Measurements from ENCODE around the gene BEST2.

Gene BEST2

DNA sequence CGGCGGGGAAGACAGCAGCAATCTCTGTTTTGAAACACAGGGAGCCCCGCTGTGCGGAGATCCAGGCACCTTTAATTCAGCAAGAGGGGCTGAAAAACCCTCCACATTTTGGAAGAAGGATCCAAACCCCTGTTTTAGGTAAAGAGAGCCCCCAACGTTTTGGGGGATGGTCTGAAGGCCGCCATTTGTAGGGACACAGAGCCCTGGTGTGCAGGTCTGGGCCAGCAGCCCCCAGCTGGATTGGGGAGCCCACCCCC is 27.2 kb downstream of the BEST2 start:
- peak overlapping the region; percentile 48 for H3K4me3 ChIP-seq (ENCODE audit: insufficient read depth, low read depth, low read length)
- H3K27ac ChIP-seq (ENCODE audit: insufficient read depth, low read depth, low read length, poor library complexity, severe bottlenecking): no peak overlapping the region
- peaks cover 26% of the 10 kb centered on the region for H3K4me1 ChIP-seq (ENCODE audit: control insufficient read depth, insufficient read depth, low read length)
- WGBS, 2 experiments: 21 to 28% methylated on average over 6 of the region's 6 CpGs
- H3K36me3 ChIP-seq (ENCODE audit: control insufficient read depth, insufficient read depth, low read length): no peaks in the 10 kb centered on the region
- H3K27me3 ChIP-seq (ENCODE audit: control insufficient read depth, insufficient read depth, low read length, poor library complexity, severe bottlenecking): peaks cover 11% of the 10 kb centered on the region
- no peaks in the 10 kb centered on the region for H3K9me3 ChIP-seq (ENCODE audit: control insufficient read depth, low read length)

- no peaks in the 10 kb centered on the region for H3K9me3 ChIP-seq (ENCODE audit: control insufficient read depth, low read length)
- no peak overlapping the region for H3K4me3 ChIP-seq (ENCODE audit: insufficient read depth, low read depth, low read length)
- peaks cover 11% of the 10 kb centered on the region for H3K27me3 ChIP-seq (ENCODE audit: control insufficient read depth, insufficient read depth, low read length, poor library complexity, severe bottlenecking)
- peaks cover 28% of the 10 kb centered on the region for H3K4me1 ChIP-seq (ENCODE audit: control insufficient read depth, insufficient read depth, low read length)
- no peak overlapping the region for H3K27ac ChIP-seq (ENCODE audit: insufficient read depth, low read depth, low read length, poor library complexity, severe bottlenecking)
- WGBS, 2 experiments: 75% methylated on average over 15 of the region's 15 CpGs
- H3K36me3 ChIP-seq (ENCODE audit: control insufficient read depth, insufficient read depth, low read length): no peaks in the 10 kb centered on the region
Measured at GRCh38 chr19:12779162-12779993, 27.8 kb downstream of the BEST2 start.

DNA sequence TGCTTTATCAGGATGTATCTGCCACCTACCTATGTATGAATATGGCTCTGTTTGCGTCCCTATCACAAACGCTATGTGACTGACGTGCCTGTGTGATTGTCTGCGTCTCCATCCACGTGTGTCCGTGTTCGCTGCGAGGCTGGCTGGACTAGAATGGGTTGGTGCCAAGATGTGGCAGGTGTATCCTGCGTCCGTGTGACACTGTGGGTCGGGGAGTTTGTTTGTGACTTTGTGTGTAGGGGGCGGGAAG is 30.5 kb downstream of the BEST2 start:
- Histone ChIP-seq H3K4me3 (ENCODE audit: insufficient read depth, low read depth, low read length) (peak overlapping the region; percentile 52), H3K36me3 (ENCODE audit: control insufficient read depth, insufficient read depth, low read length) (no peaks in the 10 kb centered on the region), H3K9me3 (ENCODE audit: control insufficient read depth, low read length) (no peaks in the 10 kb centered on the region), H3K27ac (ENCODE audit: insufficient read depth, low read depth, low read length, poor library complexity, severe bottlenecking) (no peak overlapping the region), H3K4me1 (ENCODE audit: control insufficient read depth, insufficient read depth, low read length) (peaks cover 24% of the 10 kb centered on the region), H3K27me3 (ENCODE audit: control insufficient read depth, insufficient read depth, low read length, poor library complexity, severe bottlenecking) (peaks cover 4% of the 10 kb centered on the region)
- 67 to 68% methylated on average over 12 of the region's 12 CpGs for WGBS, 2 experiments

GRCh38 chr19:12782424-12783290 is 31.1 kb downstream of the BEST2 start:
- peaks cover 24% of the 10 kb centered on the region for H3K4me1 ChIP-seq (ENCODE audit: control insufficient read depth, insufficient read depth, low read length)
- peak overlapping the region; percentile 52 for H3K4me3 ChIP-seq (ENCODE audit: insufficient read depth, low read depth, low read length)
- H3K27ac ChIP-seq (ENCODE audit: insufficient read depth, low read depth, low read length, poor library complexity, severe bottlenecking): no peak overlapping the region
- no peaks in the 10 kb centered on the region for H3K9me3 ChIP-seq (ENCODE audit: control insufficient read depth, low read length)
- H3K36me3 ChIP-seq (ENCODE audit: control insufficient read depth, insufficient read depth, low read length): no peaks in the 10 kb centered on the region
- 3% methylated on average over 88 of the region's 88 CpGs for WGBS, 2 experiments
- H3K27me3 ChIP-seq (ENCODE audit: control insufficient read depth, insufficient read depth, low read length, poor library complexity, severe bottlenecking): peaks cover 4% of the 10 kb centered on the region

GRCh38 chr19:12783291-12783848 is 31.8 kb downstream of the BEST2 start:
- Histone ChIP-seq H3K27ac (ENCODE audit: insufficient read depth, low read depth, low read length, poor library complexity, severe bottlenecking) (no peak overlapping the region), H3K36me3 (ENCODE audit: control insufficient read depth, insufficient read depth, low read length) (no peaks in the 10 kb centered on the region), H3K9me3 (ENCODE audit: control insufficient read depth, low read length) (no peaks in the 10 kb centered on the region), H3K4me3 (ENCODE audit: insufficient read depth, low read depth, low read length) (peak overlapping the region; percentile 52), H3K27me3 (ENCODE audit: control insufficient read depth, insufficient read depth, low read length, poor library complexity, severe bottlenecking) (peaks cover 4% of the 10 kb centered on the region), H3K4me1 (ENCODE audit: control insufficient read depth, insufficient read depth, low read length) (peaks cover 29% of the 10 kb centered on the region)
- 17 to 23% methylated on average over 15 of the region's 16 CpGs for WGBS, 2 experiments

DNA sequence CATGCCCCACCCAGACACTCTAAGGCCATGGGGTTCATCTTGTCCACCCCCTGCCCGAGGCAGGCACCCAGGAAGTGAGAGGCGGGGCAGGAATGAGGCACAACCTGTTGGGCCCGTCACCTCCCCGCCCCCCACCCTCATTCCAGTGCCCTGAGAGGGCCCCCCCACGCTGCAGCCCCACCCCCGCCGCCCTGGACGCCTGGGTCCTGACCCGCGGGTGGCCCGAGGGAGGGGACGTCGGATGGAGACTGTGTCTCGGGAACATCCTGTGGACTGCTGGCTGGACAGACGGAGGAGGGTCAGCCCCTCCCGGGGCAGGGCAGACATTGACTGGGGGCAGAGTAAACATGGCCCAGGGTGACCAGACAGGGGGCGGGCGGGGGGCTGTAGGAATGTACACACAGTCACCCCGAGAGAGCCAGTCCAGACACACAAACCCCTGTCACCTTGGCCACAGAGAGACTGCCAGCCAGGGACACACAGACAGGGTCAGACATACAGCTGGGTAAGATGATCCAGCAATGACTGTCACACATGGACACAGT is 32.3 kb downstream of the BEST2 start:
- no peaks in the 10 kb centered on the region for H3K9me3 ChIP-seq (ENCODE audit: control insufficient read depth, low read length)
- H3K36me3 ChIP-seq (ENCODE audit: control insufficient read depth, insufficient read depth, low read length): no peaks in the 10 kb centered on the region
- no peak overlapping the region for H3K27ac ChIP-seq (ENCODE audit: insufficient read depth, low read depth, low read length, poor library complexity, severe bottlenecking)
- peaks cover 29% of the 10 kb centered on the region for H3K4me1 ChIP-seq (ENCODE audit: control insufficient read depth, insufficient read depth, low read length)
- no peaks in the 10 kb centered on the region for H3K27me3 ChIP-seq (ENCODE audit: control insufficient read depth, insufficient read depth, low read length, poor library complexity, severe bottlenecking)
- no peak overlapping the region for H3K4me3 ChIP-seq (ENCODE audit: insufficient read depth, low read depth, low read length)
- 58 to 59% methylated on average over 18 to 19 of the region's 19 CpGs for WGBS, 2 experiments

DNA sequence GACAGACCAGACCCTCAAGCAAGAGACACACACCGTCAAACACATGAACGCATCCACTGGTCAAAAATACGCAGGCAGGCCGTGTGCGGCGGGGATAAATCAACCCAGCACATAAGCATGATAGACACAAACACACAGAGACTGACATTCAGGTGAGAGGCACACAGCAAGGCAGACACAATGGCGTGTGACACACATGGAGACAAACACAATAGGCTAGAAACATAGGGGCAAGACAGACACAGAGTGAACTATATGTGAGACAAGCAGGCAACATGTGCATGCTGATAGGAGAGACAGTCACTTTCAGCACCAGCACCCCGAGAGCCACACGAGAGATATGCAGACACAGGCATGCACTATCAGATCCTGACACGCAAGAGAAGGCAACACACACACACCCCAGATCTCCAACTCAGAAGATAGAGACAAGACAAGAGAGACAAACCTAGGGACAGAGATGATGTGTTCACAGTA is 32.8 kb downstream of the BEST2 start:
- no peak overlapping the region for H3K27ac ChIP-seq (ENCODE audit: insufficient read depth, low read depth, low read length, poor library complexity, severe bottlenecking)

DNA sequence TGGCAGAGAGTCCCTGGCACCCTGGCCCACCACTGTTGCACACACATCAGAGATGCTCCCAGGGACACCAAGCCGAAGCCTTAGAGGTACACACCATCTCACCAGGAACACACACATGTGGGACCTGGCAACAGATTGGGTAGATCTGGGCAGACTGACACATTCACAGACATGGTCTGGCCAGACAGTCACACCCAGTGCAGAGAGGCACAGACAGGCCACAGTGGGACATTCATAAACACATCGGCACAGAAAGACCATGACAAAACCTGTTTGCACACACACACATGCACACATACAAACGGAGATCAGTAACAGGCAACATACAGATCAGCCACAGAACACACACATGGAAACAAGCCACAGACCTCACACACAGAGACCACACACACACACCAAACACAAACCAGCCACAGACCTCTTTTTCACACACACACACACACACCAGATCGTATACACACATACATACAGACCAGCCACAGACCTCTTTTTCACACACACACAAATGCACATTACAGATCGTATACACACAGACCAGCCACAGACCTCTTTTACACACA is 33.4 kb downstream of the BEST2 start:
- H3K4me3 ChIP-seq (ENCODE audit: insufficient read depth, low read depth, low read length): no peak overlapping the region
- H3K27me3 ChIP-seq (ENCODE audit: control insufficient read depth, insufficient read depth, low read length, poor library complexity, severe bottlenecking): no peaks in the 10 kb centered on the region
- no peaks in the 10 kb centered on the region for H3K9me3 ChIP-seq (ENCODE audit: control insufficient read depth, low read length)
- peaks cover 27% of the 10 kb centered on the region for H3K4me1 ChIP-seq (ENCODE audit: control insufficient read depth, insufficient read depth, low read length)
- H3K36me3 ChIP-seq (ENCODE audit: control insufficient read depth, insufficient read depth, low read length): no peaks in the 10 kb centered on the region
- 83 to 91% methylated on average over 5 of the region's 5 CpGs for WGBS, 2 experiments
- no peak overlapping the region for H3K27ac ChIP-seq (ENCODE audit: insufficient read depth, low read depth, low read length, poor library complexity, severe bottlenecking)

More for the DNA sequence above, 32.8 kb downstream of the BEST2 start:
- 90 to 94% methylated on average over 10 of the region's 10 CpGs for WGBS, 2 experiments
- Histone ChIP-seq H3K9me3 (ENCODE audit: control insufficient read depth, low read length) (no peaks in the 10 kb centered on the region), H3K36me3 (ENCODE audit: control insufficient read depth, insufficient read depth, low read length) (no peaks in the 10 kb centered on the region), H3K4me1 (ENCODE audit: control insufficient read depth, insufficient read depth, low read length) (peaks cover 29% of the 10 kb centered on the region), H3K4me3 (ENCODE audit: insufficient read depth, low read depth, low read length) (no peak overlapping the region), H3K27me3 (ENCODE audit: control insufficient read depth, insufficient read depth, low read length, poor library complexity, severe bottlenecking) (no peaks in the 10 kb centered on the region)

GRCh38 chr19:12785431-12786031 is 33.9 kb downstream of the BEST2 start:
- Histone ChIP-seq H3K4me1 (ENCODE audit: control insufficient read depth, insufficient read depth, low read length) (peaks cover 27% of the 10 kb centered on the region), H3K4me3 (ENCODE audit: insufficient read depth, low read depth, low read length) (no peak overlapping the region), H3K27me3 (ENCODE audit: control insufficient read depth, insufficient read depth, low read length, poor library complexity, severe bottlenecking) (peaks cover 4% of the 10 kb centered on the region), H3K27ac (ENCODE audit: insufficient read depth, low read depth, low read length, poor library complexity, severe bottlenecking) (no peak overlapping the region), H3K36me3 (ENCODE audit: control insufficient read depth, insufficient read depth, low read length) (no peaks in the 10 kb centered on the region), H3K9me3 (ENCODE audit: control insufficient read depth, low read length) (no peaks in the 10 kb centered on the region)
- 87 to 89% methylated on average over 4 of the region's 4 CpGs for WGBS, 2 experiments

All from ectodermal cell (in vitro differentiated cells).